Heart left ventricle (tissue), 16 donors: ENCODE data around the gene FANCE. TPM values are rescaled to one million over a fixed set of nuclear protein-coding genes. Genes with fewer than 3 reads are reported as not detected.
"Not testable (repeated sequence)": the region's sequence is repeated elsewhere in the genome, so short reads cannot be mapped to it uniquely, and the experiment has no call there.

Source experiments
- ATAC-seq, 4 donors: fragments of 200-7000 bp; cut with Tn5 transposase; one replicate each; pipeline ENCODE4 v1.9.1; 2020 to 2022; ENCODE audit warnings: moderate library complexity in 4 of 4, mild to moderate bottlenecking in 3 of 4, moderate number of reproducible peaks in 1 of 4
- DNase-seq, 5 donors: peaks; one replicate each; pipeline ENCODE4 v3.0.0-alpha.2; 2020
- H3K27ac ChIP-seq, 12 donors: fragments of 200-600 bp; sonication (generic) in 4 of 12; one replicate each; pipeline versions ENCODE4 v1.5.0 to v1.8.0; 2016 to 2022; ENCODE audit warnings: mild to moderate bottlenecking in 2 of 12
- H3K27me3 ChIP-seq, 9 donors: fragments of 200-600 bp; sonication (generic) in 2 of 9; one replicate each; pipeline versions ENCODE4 v1.5.1 to v1.8.0; 2016 to 2022; ENCODE audit warnings: mild to moderate bottlenecking in 3 of 9
- H3K36me3 ChIP-seq, 9 donors: fragments of 200-600 bp; sonication (generic) in 2 of 9; one replicate each; pipeline versions ENCODE4 v1.5.0 to v1.8.0; 2018 to 2022; ENCODE audit warnings: mild to moderate bottlenecking in 2 of 9
- H3K4me1 ChIP-seq, 12 donors: fragments of 200-600 bp; sonication (generic) in 4 of 12; one replicate each; pipeline versions ENCODE4 v1.5.0 to v1.8.0; 2016 to 2022; ENCODE audit warnings: mild to moderate bottlenecking in 3 of 12
- H3K4me3 ChIP-seq, 12 donors: fragments of 200-600 bp; sonication (generic) in 4 of 12; one replicate each; pipeline versions ENCODE4 v1.5.0 to v1.8.0; 2017 to 2022; ENCODE audit warnings: mild to moderate bottlenecking in 9 of 12, moderate library complexity in 4 of 12
- H3K9me3 ChIP-seq, 12 donors: fragments of 200-600 bp; sonication (generic) in 4 of 12; one replicate each; pipeline versions ENCODE4 v1.5.0 to v1.8.0; 2016 to 2022; ENCODE audit warnings: mild to moderate bottlenecking in 1 of 12
- POLR2A ChIP-seq, 2 donors: fragments of 450-650 bp; IDR thresholded peaks; one replicate each; pipeline ENCODE4 v1.6.1; 2017; ENCODE audit warnings: antibody characterized with exemption in 2 of 2, mild to moderate bottlenecking in 2 of 2, moderate library complexity in 2 of 2
- WGBS, 4 donors: extraction: QIAGEN DNeasy Blood & Tissue Kit in 2 of 4; methylation state at CpG; one replicate each; pipeline versions ENCODE4 v1.1.5 to v1.1.7; 2013 to 2018; 5-methylcytosine and 5-hydroxymethylcytosine counted together
- intact Hi-C, 10 donors: fragments of 100-400 bp; cut with DNase I; formaldehyde crosslinking; loops; one replicate each; pipeline versions ENCODE4 v1.11.1 to v1.14.2; 2022
- microRNA-seq, 4 donors: library from miRNA; unstranded; fragments of <30 nt; microRNA quantifications; one replicate each; pipeline versions ENCODE4 to v1.2.0, GENCODE V29; 2017 to 2020
- polyA plus RNA-seq, 2 donors: library from polyadenylated mRNA; stranded (reverse); fragments of 200-250 nt; gene quantifications; one replicate each; pipeline ENCODE4 v1.2.3, GENCODE V29; 2013
- total RNA-seq, 9 donors: library from RNA; depleted of rRNA in 2 of 9; stranded (reverse); fragments of >200 nt in 2 of 9; fragmentation: NEBNext Ultra II Directional in 3 of 9; extraction: Animal tissue kit (Norgen Biotek cat#: 25700) in 3 of 9; gene quantifications; one replicate each; pipeline versions ENCODE4 v1.1.0 to v1.2.4, GENCODE V29; 2016 to 2023
- TF ChIP-seq, protein P1 (sequence below), 12 donors: fragments of 200-600 bp; sonication (generic) in 4 of 12; IDR thresholded peaks; one replicate each; pipeline versions ENCODE4 v1.5.0 to v1.8.0; 2018 to 2022; ENCODE audit warnings: antibody characterized with exemption in 12 of 12, mild to moderate bottlenecking in 5 of 12
- donor health status: ischemic (EF 13 %, LVEDD 7.1; RV severe dilation, severe dysfunction).
- donor health status: healthy with polysubstance abuse.
- donor health status: DM: no; HTN: yes; CAD: no.
- donor health status: DM: no; HTN: no; CAD: no.
- donor health status: ischemic (EF 25% LVEDD 6.9; RV normal size, moderate dysfunction).
- donor health status: ischemic (EF 25% LVEDD 5.7; RV mildly dilated, moderate dysfunction).
- donor health status: healthy.
- donor health status: DM: yes; HTN: yes; CAD: no.
- donor health status: ischemic (EF 35%, LVEDD 5.7; RV mildly dilated, moderate dysfunction).
- donor health status: nonischemic (EF 11% LVEDD 7.7; RV severe dilation, severe dysfunction).
- donor health status: DM: yes; HTN: yes; CAD: no.
- donor health status: PGD.
- donor health status: ischemic (EF 29% LVEDD 5.4; RV normal size, mild dysfunction).
- donor health status: nonischemic (EF 23%, LVEDD 6.1; RV moderate dilation, normal function).

FANCE gene
- total and polyA plus RNA-seq, 11 donors, result 1.3 to 4.6 (median 3.6) TPM

- DNase-seq, result no peak
- peaks cover 0 to 11% (median 0%) of the 10 kb centered on the region in 12 donors for H3K4me1 ChIP-seq
- H3K9me3 ChIP-seq, result no peaks in the 10 kb centered on the region
- peak within 1 kb of the TSS in 7 of 12 donors; percentile 3 to 34 (median 24) for H3K4me3 ChIP-seq
- ATAC-seq, result no peak
- no peak within 1 kb of the TSS for H3K27ac ChIP-seq
- no peak for TF ChIP-seq POLR2A (IDR thresholded peaks at IDR 0.05)
- TF ChIP-seq, protein P1, sequence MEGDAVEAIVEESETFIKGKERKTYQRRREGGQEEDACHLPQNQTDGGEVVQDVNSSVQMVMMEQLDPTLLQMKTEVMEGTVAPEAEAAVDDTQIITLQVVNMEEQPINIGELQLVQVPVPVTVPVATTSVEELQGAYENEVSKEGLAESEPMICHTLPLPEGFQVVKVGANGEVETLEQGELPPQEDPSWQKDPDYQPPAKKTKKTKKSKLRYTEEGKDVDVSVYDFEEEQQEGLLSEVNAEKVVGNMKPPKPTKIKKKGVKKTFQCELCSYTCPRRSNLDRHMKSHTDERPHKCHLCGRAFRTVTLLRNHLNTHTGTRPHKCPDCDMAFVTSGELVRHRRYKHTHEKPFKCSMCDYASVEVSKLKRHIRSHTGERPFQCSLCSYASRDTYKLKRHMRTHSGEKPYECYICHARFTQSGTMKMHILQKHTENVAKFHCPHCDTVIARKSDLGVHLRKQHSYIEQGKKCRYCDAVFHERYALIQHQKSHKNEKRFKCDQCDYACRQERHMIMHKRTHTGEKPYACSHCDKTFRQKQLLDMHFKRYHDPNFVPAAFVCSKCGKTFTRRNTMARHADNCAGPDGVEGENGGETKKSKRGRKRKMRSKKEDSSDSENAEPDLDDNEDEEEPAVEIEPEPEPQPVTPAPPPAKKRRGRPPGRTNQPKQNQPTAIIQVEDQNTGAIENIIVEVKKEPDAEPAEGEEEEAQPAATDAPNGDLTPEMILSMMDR (IDR thresholded peaks at IDR 0.05), result no peak
- 82 to 85% (median 83%) methylated on average over 10 of the region's 10 CpGs for WGBS, 4 donors
- peaks cover 0 to 36% (median 7%) of the 10 kb centered on the region in 9 donors for H3K27me3 ChIP-seq
- no peaks in the 10 kb centered on the region for H3K36me3 ChIP-seq
- intact Hi-C loops, result loop anchor here in 1 of 10 donors (10.0 kb wide), 1 partner anchor 132 kb away; no protein-coding TSS in a partner anchor
Measured at GRCh38 chr6:35512740-35513139, 60.6 kb downstream of the FANCE start, which contains the start of gene TULP1. Gene TULP1 (minus strand): TSS chr6:35512896. CDS start chr6:35512858, 38 bp downstream.

- H3K4me3 ChIP-seq, result no peak overlapping the region
- ATAC-seq (no peak), DNase-seq (no peak)
- intact Hi-C loops, result loop anchor here in 1 of 10 donors (10.0 kb wide), 1 partner anchor 130 kb away; no protein-coding TSS in a partner anchor
- TF ChIP-seq POLR2A (IDR thresholded peaks at IDR 0.05), result no peak
- TF ChIP-seq, protein P1 (IDR thresholded peaks at IDR 0.05), result no peak
- H3K4me1 ChIP-seq, result peaks cover 0 to 11% (median 0%) of the 10 kb centered on the region in 12 donors
- no peaks in the 10 kb centered on the region for H3K9me3 ChIP-seq
- no peaks in the 10 kb centered on the region for H3K36me3 ChIP-seq
- H3K27ac ChIP-seq, result no peak overlapping the region
- peaks cover 0 to 30% (median 7%) of the 10 kb centered on the region in 9 donors for H3K27me3 ChIP-seq
- 82 to 88% (median 83%) methylated on average over 4 of the region's 4 CpGs for WGBS, 4 donors
Measured at GRCh38 chr6:35514587-35514986, 62.4 kb downstream of the FANCE start.

DNA sequence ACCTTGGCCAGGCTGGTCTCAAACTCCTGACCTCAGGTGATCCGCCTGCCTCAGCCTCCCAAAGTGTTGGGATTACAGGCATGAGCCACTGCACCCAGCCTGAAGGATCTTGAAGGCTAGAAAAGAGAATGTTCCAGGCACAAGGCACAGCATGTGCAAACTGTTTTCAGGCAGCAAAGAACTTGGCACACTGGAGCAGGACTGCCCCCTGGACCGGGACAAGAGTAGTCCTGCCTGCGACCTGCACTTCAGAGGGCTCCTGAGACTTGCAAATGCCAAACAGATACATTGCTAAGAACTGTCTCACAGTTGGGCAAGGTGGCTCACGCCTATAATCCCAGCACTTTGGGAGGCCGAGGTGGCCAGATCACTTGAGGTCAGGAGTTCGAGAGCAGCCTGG, 63.8 kb downstream of the FANCE start:
- H3K9me3 ChIP-seq, H3K36me3 ChIP-seq, H3K27ac ChIP-seq, ATAC-seq, H3K4me3 ChIP-seq, DNase-seq: not testable (repeated sequence)
- intact Hi-C loops, result loop anchor here in 1 of 10 donors (10.0 kb wide), 1 partner anchor 129 kb away; no protein-coding TSS in a partner anchor
- WGBS, 4 donors, result 73 to 86% (median 78%) methylated on average over 6 of the region's 6 CpGs
- Histone ChIP-seq H3K4me1 (peaks cover 0 to 11% (median 0%) of the 10 kb centered on the region in 12 donors), H3K27me3 (peaks cover 0 to 19% (median 7%) of the 10 kb centered on the region in 9 donors)

Small RNAs within 50 kb of the gene (microRNA-seq; reads per million reads assigned to microRNA genes)
- 0.51 to 1.2 (median 0.69) reads per million in 4 donors for gene MIR7111

Other genes with a start within 250 kb of the FANCE start
- 10 to 100 TPM in 2 of 9 donors, 1 to 10 TPM in 7; 1.7 to 18.7 (median 4.6) TPM for gene SCUBE3, start 238.4 kb upstream of the FANCE start, total RNA-seq
- gene SCUBE3, start 238.4 kb upstream of the FANCE start, polyA plus RNA-seq, result 1 to 10 TPM in 1 of 2 donors, under 1 TPM in 1; 0.61 to 2.4 TPM
- gene ZNF76, start 192.6 kb upstream of the FANCE start, total RNA-seq, result 10 to 100 TPM; 26.2 to 46.1 (median 33.0) TPM
- 10 to 100 TPM; 20.2 to 42.3 TPM for gene ZNF76, start 192.6 kb upstream of the FANCE start, polyA plus RNA-seq
- 10 to 100 TPM in 1 of 9 donors, 1 to 10 TPM in 5, under 1 TPM in 3; 0.38 to 14.4 (median 1.3) TPM for gene DEF6, start 154.5 kb upstream of the FANCE start, total RNA-seq
- gene DEF6, start 154.5 kb upstream of the FANCE start, polyA plus RNA-seq, result under 1 TPM; 0.72 to 0.86 TPM
- gene PPARD, start 109.8 kb upstream of the FANCE start, total RNA-seq, result 10 to 100 TPM; 10.0 to 22.0 (median 13.4) TPM
- 10 to 100 TPM; 13.8 to 23.8 TPM for gene PPARD, start 109.8 kb upstream of the FANCE start, polyA plus RNA-seq
- gene RPL10A, start 16.1 kb downstream of the FANCE start, total RNA-seq, result 100 to 1,000 TPM; 472 to 700 (median 532) TPM
- 1,000 to 10,000 TPM in 1 of 2 donors, 100 to 1,000 TPM in 1; 356 to 1,412 TPM for gene RPL10A, start 16.1 kb downstream of the FANCE start, polyA plus RNA-seq
- gene TEAD3, start 44.7 kb downstream of the FANCE start, total RNA-seq, result 10 to 100 TPM; 25.8 to 54.3 (median 37.1) TPM
- 10 to 100 TPM; 26.6 to 34.1 TPM for gene TEAD3, start 44.7 kb downstream of the FANCE start, polyA plus RNA-seq
- not detected for gene TULP1, start 60.6 kb downstream of the FANCE start, total RNA-seq
- gene TULP1, start 60.6 kb downstream of the FANCE start, polyA plus RNA-seq, result under 1 TPM in 1 of 2 donors, not detected in 1; 0.15 TPM
- 100 to 1,000 TPM in 5 of 9 donors, 10 to 100 TPM in 4; 19.7 to 175 (median 104) TPM for gene FKBP5, start 236.6 kb downstream of the FANCE start, total RNA-seq
- 100 to 1,000 TPM in 1 of 2 donors, 10 to 100 TPM in 1; 36.4 to 351 TPM for gene FKBP5, start 236.6 kb downstream of the FANCE start, polyA plus RNA-seq